IPS-18c (cell line): ENCODE data around the gene GLMN.
"Not testable (repeated sequence)": the region's sequence is repeated elsewhere in the genome, so short reads cannot be mapped to it uniquely, and the experiment has no call there.

Experiments used
- H3K4me3 ChIP-seq: 2 replicates; pipeline ENCODE4 v1.7.0; 2013; ENCODE audit warnings: low read depth, mild to moderate bottlenecking, low read length, moderate library complexity; ENCODE audit not compliant: insufficient read depth
- H3K9me3 ChIP-seq: one replicate; pipeline ENCODE4 v1.6.1; 2013; ENCODE audit warnings: mild to moderate bottlenecking, low read length, moderate library complexity; ENCODE audit not compliant: control insufficient read depth, insufficient read depth

The GLMN gene

GRCh38 chr1:92310185-92310597 lies 11.4 kb upstream of the GLMN start:
- Histone ChIP-seq H3K9me3 (no peaks in the 10 kb centered on the region), H3K4me3 (no peak overlapping the region)

GRCh38 chr1:92307980-92308379 lies 9.2 kb upstream of the GLMN start:
- no peaks in the 10 kb centered on the region for H3K9me3 ChIP-seq
- H3K4me3 ChIP-seq: no peak overlapping the region

GRCh38 chr1:92306020-92306419 lies 7.2 kb upstream of the GLMN start:
- no peaks in the 10 kb centered on the region for H3K9me3 ChIP-seq
- no peak overlapping the region for H3K4me3 ChIP-seq

- no peak overlapping the region for H3K4me3 ChIP-seq
- no peaks in the 10 kb centered on the region for H3K9me3 ChIP-seq
Measured at GRCh38 chr1:92301021-92301420, 2.2 kb upstream of the GLMN start.

- H3K9me3 ChIP-seq: no peaks in the 10 kb centered on the region
Measured at GRCh38 chr1:92299477-92300150, 827 bp upstream of the GLMN start.

GRCh38 chr1:92298213-92298572 lies 594 bp downstream of the GLMN start:
- peak overlapping the region; percentile 96 for H3K4me3 ChIP-seq
- no peaks in the 10 kb centered on the region for H3K9me3 ChIP-seq

More at GRCh38 chr1:92299477-92300150, 827 bp upstream of the GLMN start:
- H3K4me3 ChIP-seq: peak overlapping the region; percentile 96

GRCh38 chr1:92291372-92291999 lies 7.3 kb downstream of the GLMN start:
- Histone ChIP-seq H3K9me3 (no peaks in the 10 kb centered on the region), H3K4me3 (no peak overlapping the region)

- H3K4me3 ChIP-seq, H3K9me3 ChIP-seq: not testable (repeated sequence)
Measured at GRCh38 chr1:92281411-92281810, 17.4 kb downstream of the GLMN start.

- H3K9me3 ChIP-seq, H3K4me3 ChIP-seq: not testable (repeated sequence)
Measured at GRCh38 chr1:92279781-92280180, 19.0 kb downstream of the GLMN start.

- no peaks in the 10 kb centered on the region for H3K9me3 ChIP-seq
- H3K4me3 ChIP-seq: no peak overlapping the region
Measured at GRCh38 chr1:92277105-92277723, 21.6 kb downstream of the GLMN start.

- Histone ChIP-seq H3K4me3 (no peak overlapping the region), H3K9me3 (no peaks in the 10 kb centered on the region)
Measured at GRCh38 chr1:92276082-92276481, 22.7 kb downstream of the GLMN start.

GRCh38 chr1:92274939-92275338 lies 23.8 kb downstream of the GLMN start:
- H3K9me3 ChIP-seq: no peaks in the 10 kb centered on the region
- no peak overlapping the region for H3K4me3 ChIP-seq

GRCh38 chr1:92273039-92273438 lies 25.7 kb downstream of the GLMN start:
- no peak overlapping the region for H3K4me3 ChIP-seq
- no peaks in the 10 kb centered on the region for H3K9me3 ChIP-seq

GRCh38 chr1:92262516-92262915 lies 36.3 kb downstream of the GLMN start:
- no peak overlapping the region for H3K4me3 ChIP-seq
- no peaks in the 10 kb centered on the region for H3K9me3 ChIP-seq

GRCh38 chr1:92259350-92259749 lies 39.4 kb downstream of the GLMN start:
- no peak overlapping the region for H3K4me3 ChIP-seq
- H3K9me3 ChIP-seq: no peaks in the 10 kb centered on the region

- H3K9me3 ChIP-seq, H3K4me3 ChIP-seq: not testable (repeated sequence)
Measured at GRCh38 chr1:92254714-92255113, 44.1 kb downstream of the GLMN start.

- H3K9me3 ChIP-seq: no peaks in the 10 kb centered on the region
Measured at GRCh38 chr1:92244376-92244775, 54.4 kb downstream of the GLMN start.

GRCh38 chr1:92240034-92240433 lies 58.8 kb downstream of the GLMN start:
- no peaks in the 10 kb centered on the region for H3K9me3 ChIP-seq
- H3K4me3 ChIP-seq: no peak overlapping the region

More at GRCh38 chr1:92244376-92244775, 54.4 kb downstream of the GLMN start:
- H3K4me3 ChIP-seq: no peak overlapping the region
